Colonic mucosa (tissue), 4 donors: ENCODE measurements around the gene ESRRA. TPM values are rescaled to one million over a fixed set of nuclear protein-coding genes. Genes with fewer than 3 reads are reported as not detected.
A peak's percentile ranks its signal among the peaks of the same experiment; 100 is the strongest.

ENCODE experiments used
- DNase-seq: peaks from one replicate; pipeline ENCODE4 v3.0.0-alpha.2; 2020
- H3K27ac ChIP-seq: fragments of 200-600 bp; one replicate; pipeline ENCODE4 v1.8.0; 2021
- H3K27me3 ChIP-seq: fragments of 200-600 bp; one replicate; pipeline ENCODE4 v1.8.0; 2021
- H3K36me3 ChIP-seq: fragments of 200-600 bp; one replicate; pipeline ENCODE4 v1.8.0; 2021
- H3K4me1 ChIP-seq: fragments of 200-600 bp; one replicate; pipeline ENCODE4 v1.8.0; 2021; ENCODE audit warnings: mild to moderate bottlenecking
- H3K4me3 ChIP-seq: fragments of 200-600 bp; one replicate; pipeline ENCODE4 v1.8.0; 2021
- H3K9ac ChIP-seq, 2 donors: one replicate each; pipeline ENCODE4 v1.7.0; 2013; ENCODE audit warnings: control low read depth in 2 of 2, low read depth in 2 of 2, low read length in 2 of 2
- H3K9me3 ChIP-seq: fragments of 200-600 bp; one replicate; pipeline ENCODE4 v1.8.0; 2021
- intact Hi-C: fragments of 100-400 bp; cut with DNase I; formaldehyde crosslinking; loops from one replicate; pipeline ENCODE4 v1.14.1; 2022
- total RNA-seq, 2 donors: library from RNA; stranded (reverse); fragmentation: NEBNext Ultra II Directional in 1 of 2; extraction: Animal tissue kit (Norgen Biotek cat#: 25700) in 1 of 2; gene quantifications; one replicate each; pipeline ENCODE4 v1.2.1, GENCODE V29; 2021
- TF ChIP-seq, protein P1 (sequence below): fragments of 200-600 bp; IDR thresholded peaks from one replicate; pipeline ENCODE4 v1.8.0; 2022; ENCODE audit warnings: antibody characterized with exemption, mild to moderate bottlenecking
- donor health status: healthy.
- donor health status: DM: no; HTN: no; CAD: no.
- donor health status: DM: no; HTN: no; CAD: no.

The ESRRA gene
- total RNA-seq, 2 donors from 2014 or later, result 150 to 187 TPM

GRCh38 chr11:64347193-64347867, 42.0 kb downstream of the ESRRA start:
- Histone ChIP-seq H3K9me3 (no peaks in the 10 kb centered on the region), H3K9ac (no peak overlapping the region), H3K27me3 (no peaks in the 10 kb centered on the region), H3K36me3 (no peaks in the 10 kb centered on the region), H3K27ac (no peak overlapping the region), H3K4me1 (no peaks in the 10 kb centered on the region), H3K4me3 (no peak overlapping the region)
- TF ChIP-seq, protein P1, sequence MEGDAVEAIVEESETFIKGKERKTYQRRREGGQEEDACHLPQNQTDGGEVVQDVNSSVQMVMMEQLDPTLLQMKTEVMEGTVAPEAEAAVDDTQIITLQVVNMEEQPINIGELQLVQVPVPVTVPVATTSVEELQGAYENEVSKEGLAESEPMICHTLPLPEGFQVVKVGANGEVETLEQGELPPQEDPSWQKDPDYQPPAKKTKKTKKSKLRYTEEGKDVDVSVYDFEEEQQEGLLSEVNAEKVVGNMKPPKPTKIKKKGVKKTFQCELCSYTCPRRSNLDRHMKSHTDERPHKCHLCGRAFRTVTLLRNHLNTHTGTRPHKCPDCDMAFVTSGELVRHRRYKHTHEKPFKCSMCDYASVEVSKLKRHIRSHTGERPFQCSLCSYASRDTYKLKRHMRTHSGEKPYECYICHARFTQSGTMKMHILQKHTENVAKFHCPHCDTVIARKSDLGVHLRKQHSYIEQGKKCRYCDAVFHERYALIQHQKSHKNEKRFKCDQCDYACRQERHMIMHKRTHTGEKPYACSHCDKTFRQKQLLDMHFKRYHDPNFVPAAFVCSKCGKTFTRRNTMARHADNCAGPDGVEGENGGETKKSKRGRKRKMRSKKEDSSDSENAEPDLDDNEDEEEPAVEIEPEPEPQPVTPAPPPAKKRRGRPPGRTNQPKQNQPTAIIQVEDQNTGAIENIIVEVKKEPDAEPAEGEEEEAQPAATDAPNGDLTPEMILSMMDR, result no peak
- intact Hi-C loops, result no loop called here
- no peak for DNase-seq

GRCh38 chr11:64348383-64349024, 43.2 kb downstream of the ESRRA start:
- Histone ChIP-seq H3K27me3 (no peaks in the 10 kb centered on the region), H3K27ac (no peak overlapping the region), H3K9ac (peak overlapping the region in 1 of 2 donors; percentile 26), H3K4me3 (no peak overlapping the region), H3K4me1 (no peaks in the 10 kb centered on the region), H3K36me3 (no peaks in the 10 kb centered on the region), H3K9me3 (no peaks in the 10 kb centered on the region)
- no peak for DNase-seq
- TF ChIP-seq, protein P1, result no peak
- intact Hi-C loops, result no loop called here

DNA sequence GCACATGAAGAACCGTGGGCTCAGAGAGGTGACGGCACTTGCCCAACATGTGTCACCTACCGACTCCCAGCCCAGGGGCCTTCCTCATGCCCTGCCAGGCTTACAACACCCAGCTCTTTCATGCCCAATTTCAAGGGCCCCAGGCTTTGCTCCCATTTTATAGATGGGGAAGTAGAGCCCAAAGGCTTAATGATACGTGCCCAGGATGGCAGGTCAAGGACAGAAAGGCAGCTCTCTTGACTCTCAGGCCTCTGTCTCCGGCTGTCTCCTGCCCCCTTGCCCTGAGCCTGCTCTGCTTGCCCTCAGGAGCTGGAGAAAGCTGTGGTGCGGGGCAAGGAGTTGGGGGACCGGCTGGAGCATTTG, 43.7 kb downstream of the ESRRA start:
- no peak overlapping the region for H3K27ac ChIP-seq
- TF ChIP-seq, protein P1, result no peak
- DNase-seq, result no peak
- intact Hi-C loops, result no loop called here
- H3K36me3 ChIP-seq, result no peaks in the 10 kb centered on the region
- H3K27me3 ChIP-seq, result no peaks in the 10 kb centered on the region
- H3K4me1 ChIP-seq, result no peaks in the 10 kb centered on the region
- H3K9me3 ChIP-seq, result no peaks in the 10 kb centered on the region
- no peak overlapping the region for H3K9ac ChIP-seq
- H3K4me3 ChIP-seq, result no peak overlapping the region

DNA sequence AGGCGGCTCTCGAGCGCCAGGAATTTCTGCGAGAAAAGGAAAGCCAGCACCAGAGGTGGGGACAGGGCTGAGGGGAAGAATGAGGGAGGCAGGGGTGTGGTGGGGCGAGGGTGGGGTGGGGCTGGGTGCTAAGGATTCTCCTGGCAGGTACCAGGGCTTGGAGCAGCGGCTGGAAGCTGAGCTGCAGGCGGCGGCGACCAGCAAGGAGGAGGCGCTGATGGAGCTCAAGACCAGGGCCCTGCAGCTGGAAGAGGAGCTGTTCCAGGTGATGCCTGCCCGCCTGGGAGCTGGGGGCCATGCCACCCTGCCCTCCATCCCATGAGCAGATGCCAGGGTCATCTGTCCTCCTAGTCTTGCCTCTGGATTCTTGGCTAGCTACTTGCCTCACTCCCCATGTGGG, 44.1 kb downstream of the ESRRA start:
- Histone ChIP-seq H3K4me3 (no peak overlapping the region), H3K9me3 (no peaks in the 10 kb centered on the region), H3K36me3 (no peaks in the 10 kb centered on the region), H3K27me3 (no peaks in the 10 kb centered on the region), H3K27ac (no peak overlapping the region), H3K9ac (no peak overlapping the region), H3K4me1 (no peaks in the 10 kb centered on the region)
- intact Hi-C loops, result no loop called here
- TF ChIP-seq, protein P1, result no peak
- DNase-seq, result no peak

DNA sequence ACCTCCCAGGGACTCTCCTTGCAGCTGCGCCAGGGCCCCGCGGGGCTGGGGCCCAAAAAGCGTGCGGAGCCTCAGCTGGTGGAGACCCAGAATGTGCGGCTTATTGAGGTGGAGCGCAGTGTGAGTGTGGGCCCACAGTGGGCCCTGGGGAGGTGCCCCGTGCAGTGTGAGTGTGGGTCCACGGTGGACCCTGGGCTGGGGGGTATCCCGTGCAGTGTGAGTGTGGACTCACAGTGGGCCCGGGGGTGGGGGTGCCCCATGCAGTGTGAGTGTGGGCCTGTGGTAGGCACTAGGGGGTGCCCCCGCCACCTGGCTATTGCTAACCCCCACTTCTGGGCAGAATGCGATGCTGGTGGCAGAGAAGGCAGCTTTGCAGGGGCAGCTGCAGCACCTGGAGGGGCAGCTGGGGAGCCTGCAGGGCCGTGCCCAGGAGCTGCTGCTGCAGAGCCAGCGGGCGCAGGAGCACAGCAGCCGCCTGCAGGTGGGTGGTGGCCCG, 45.9 kb downstream of the ESRRA start:
- H3K27ac ChIP-seq, result no peak overlapping the region
- H3K9me3 ChIP-seq, result no peaks in the 10 kb centered on the region
- peaks cover 6% of the 10 kb centered on the region for H3K4me1 ChIP-seq
- TF ChIP-seq, protein P1, result no peak
- H3K27me3 ChIP-seq, result no peaks in the 10 kb centered on the region
- H3K4me3 ChIP-seq, result no peak overlapping the region
- DNase-seq, result no peak
- no peak overlapping the region for H3K9ac ChIP-seq
- intact Hi-C loops, result no loop called here
- no peaks in the 10 kb centered on the region for H3K36me3 ChIP-seq
